Cardiac fibroblast (primary cell): ENCODE measurements around the gene AK3.
"Not testable (repeated sequence)": the region's sequence is repeated elsewhere in the genome, so short reads cannot be mapped to it uniquely, and the experiment has no call there.

Experiments used
- DNase-seq, 2 donors: peaks; one replicate each; pipeline versions ENCODE4 v3.0.0 to v3.0.0-alpha.2; 2010; ENCODE audit warnings: low read depth in 2 of 2
- H3K4me3 ChIP-seq, 2 donors: replicated peaks in 1 of 2; 1 replicate in 1 of 2; 2 replicates in 1 of 2; pipeline ENCODE4 v1.5.1; 2011; ENCODE audit warnings: low read depth in 2 of 2, low read length in 2 of 2, mild to moderate bottlenecking in 2 of 2, moderate library complexity in 1 of 2
- TF ChIP-seq, protein P1 (sequence below): IDR thresholded peaks from one replicate; pipeline ENCODE4 v1.5.1; 2011; ENCODE audit warnings: low read depth, mild to moderate bottlenecking, low read length, inconsistent platforms

Gene AK3

DNA sequence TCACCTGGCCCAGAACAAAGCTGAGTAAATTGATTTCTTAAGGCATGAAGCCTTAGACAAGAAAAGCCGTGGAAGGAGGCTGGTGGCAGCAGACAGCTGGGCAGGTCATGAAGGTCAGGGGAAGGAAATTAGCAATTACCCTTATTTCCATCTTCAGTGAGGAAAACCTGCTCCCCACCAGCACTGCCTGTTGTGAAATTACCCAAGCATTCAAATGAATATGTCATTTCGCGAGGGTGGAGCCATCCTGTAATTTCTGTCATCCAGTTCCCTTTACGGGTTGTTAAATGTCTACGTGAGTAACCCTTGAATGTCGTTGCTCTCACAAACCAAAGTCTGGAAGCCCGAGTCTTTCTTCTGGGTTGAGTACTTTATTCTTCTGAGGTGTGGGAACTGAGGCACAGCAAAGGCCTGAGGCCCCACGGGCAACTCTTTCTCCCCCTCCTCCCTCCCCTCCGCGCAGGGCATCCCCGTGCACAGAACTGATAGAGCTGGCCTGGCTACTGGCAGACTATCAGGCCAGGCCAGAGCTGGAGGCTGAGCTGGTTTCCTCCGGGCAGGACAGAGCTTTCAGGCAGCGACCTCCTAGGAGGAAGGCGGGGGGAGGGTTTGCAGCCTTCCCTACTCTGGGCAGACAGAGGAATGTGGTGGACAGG is 22.0 kb upstream of the AK3 start:
- H3K4me3 ChIP-seq = no peak overlapping the region
- TF ChIP-seq, protein P1, sequence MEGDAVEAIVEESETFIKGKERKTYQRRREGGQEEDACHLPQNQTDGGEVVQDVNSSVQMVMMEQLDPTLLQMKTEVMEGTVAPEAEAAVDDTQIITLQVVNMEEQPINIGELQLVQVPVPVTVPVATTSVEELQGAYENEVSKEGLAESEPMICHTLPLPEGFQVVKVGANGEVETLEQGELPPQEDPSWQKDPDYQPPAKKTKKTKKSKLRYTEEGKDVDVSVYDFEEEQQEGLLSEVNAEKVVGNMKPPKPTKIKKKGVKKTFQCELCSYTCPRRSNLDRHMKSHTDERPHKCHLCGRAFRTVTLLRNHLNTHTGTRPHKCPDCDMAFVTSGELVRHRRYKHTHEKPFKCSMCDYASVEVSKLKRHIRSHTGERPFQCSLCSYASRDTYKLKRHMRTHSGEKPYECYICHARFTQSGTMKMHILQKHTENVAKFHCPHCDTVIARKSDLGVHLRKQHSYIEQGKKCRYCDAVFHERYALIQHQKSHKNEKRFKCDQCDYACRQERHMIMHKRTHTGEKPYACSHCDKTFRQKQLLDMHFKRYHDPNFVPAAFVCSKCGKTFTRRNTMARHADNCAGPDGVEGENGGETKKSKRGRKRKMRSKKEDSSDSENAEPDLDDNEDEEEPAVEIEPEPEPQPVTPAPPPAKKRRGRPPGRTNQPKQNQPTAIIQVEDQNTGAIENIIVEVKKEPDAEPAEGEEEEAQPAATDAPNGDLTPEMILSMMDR = no peak
- peak; percentile 38 to 52 for DNase-seq

DNA sequence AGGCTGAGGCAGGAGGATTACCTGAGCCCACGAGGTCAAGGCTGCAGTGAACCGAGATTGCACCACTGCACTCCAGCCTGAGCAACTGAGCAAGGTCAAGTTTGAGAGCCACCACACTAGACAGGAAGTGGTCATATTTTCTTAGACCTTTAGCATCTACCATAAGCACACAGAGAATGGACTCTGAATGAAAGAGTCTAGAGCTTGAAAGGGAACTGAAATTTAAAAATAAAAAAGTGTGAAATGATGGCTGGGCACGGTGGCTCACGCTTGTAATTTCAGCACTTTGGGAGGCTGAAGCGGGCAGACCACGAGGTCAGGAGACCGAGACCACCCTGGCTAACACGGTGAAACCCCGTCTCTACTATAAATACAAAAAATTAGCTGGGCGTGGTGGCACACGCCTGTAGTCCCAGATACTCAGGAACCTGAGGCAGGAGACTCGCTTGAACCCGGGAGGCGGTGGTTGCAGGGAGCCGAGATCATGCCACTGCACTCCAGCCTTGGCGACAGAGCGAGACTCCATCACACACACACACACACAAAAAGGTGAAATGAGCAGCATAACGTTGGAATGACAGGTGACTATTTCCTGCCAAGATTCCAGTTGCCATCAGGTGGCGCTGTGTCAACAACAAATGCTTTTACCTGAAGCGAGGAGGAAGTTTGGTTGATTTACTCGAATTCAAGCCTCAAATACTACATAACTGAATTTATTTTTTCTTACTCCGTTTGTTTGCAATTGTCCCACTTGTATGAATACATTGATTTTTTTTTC is 21.3 kb upstream of the AK3 start:
- peak; percentile 85 to 86 for DNase-seq
- H3K4me3 ChIP-seq = no peak overlapping the region
- TF ChIP-seq, protein P1 = peak; percentile 72

GRCh38 chr9:4760122-4760521 is 19.1 kb upstream of the AK3 start:
- TF ChIP-seq, protein P1 = no peak
- H3K4me3 ChIP-seq = no peak overlapping the region
- no peak for DNase-seq

- TF ChIP-seq, protein P1 = no peak
- DNase-seq = no peak
- no peak overlapping the region for H3K4me3 ChIP-seq
Observed at GRCh38 chr9:4756420-4756819, 15.4 kb upstream of the AK3 start.

DNA sequence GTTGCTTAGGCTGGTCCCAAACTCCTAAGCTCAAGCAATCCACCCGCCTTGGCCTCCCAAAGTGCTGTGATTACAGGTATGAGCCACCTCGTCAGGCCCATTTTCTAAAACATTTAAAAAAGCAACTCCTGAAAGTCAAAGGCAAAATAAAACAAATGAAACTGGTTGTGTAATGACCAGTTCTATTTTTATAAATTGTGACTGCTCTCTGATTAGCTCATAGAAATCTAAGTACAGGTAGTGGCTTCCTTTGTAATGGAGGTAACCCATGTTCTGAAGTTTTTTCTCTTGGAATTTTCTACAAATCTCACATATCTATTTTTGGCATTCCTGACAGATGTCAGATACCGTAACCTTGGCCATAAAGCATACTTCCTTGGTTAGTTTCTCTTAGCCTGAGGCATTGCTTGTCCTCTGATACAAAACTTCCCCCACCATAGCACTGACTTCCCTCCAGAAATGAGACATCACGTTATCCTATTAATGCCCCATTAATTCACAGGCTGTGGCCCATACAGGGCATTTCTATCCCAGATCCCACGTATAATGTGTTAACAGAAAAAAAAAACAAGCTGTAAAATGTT is 14.1 kb upstream of the AK3 start:
- no peak overlapping the region for H3K4me3 ChIP-seq
- DNase-seq = no peak
- TF ChIP-seq, protein P1 = no peak

DNA sequence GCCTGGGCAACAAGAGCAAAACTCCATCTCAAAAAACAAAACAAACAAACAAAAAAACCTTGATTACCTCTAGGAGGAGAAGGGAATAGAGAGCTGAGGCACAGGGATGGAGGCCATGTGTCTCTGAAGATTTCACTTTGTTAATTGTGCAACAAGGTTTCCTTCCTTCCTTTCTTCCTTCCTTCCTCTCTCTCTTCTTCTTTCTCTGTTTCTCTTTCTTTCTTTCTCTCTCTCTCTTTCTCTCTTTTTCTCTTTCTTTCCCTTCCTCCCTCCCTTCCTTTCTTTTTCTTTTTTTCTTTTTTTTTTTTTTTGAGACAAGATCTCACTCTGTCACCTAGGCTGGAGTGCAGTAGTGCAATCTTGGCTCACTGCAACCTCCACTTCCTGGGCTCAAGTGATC is 13.5 kb upstream of the AK3 start:
- H3K4me3 ChIP-seq, DNase-seq: not testable (repeated sequence)

- TF ChIP-seq, protein P1 = peak; percentile 63
- no peak overlapping the region for H3K4me3 ChIP-seq
- peak; percentile 68 to 71 for DNase-seq
Observed at GRCh38 chr9:4750023-4750673, 9.1 kb upstream of the AK3 start.
